K562 (cell line): ENCODE data around the gene EFEMP2. TPM values are rescaled to one million over a fixed set of nuclear protein-coding genes. Genes with fewer than 3 reads are reported as not detected.

Experiments used
- ATF1 ChIP-seq, 2 experiments: fragments of 450-650 bp in 1 of 2; IDR thresholded peaks; 2 replicates each; pipeline ENCODE4 v1.6.1; 2016; ENCODE audit warnings: missing compliant biosample characterization in 1 of 2, missing genetic modification characterization in 1 of 2
- EP400 ChIP-seq: fragments of 450-650 bp; IDR thresholded peaks from 2 replicates; pipeline ENCODE4 v1.6.1; 2017; ENCODE audit warnings: antibody characterized with exemption, mild to moderate bottlenecking, moderate library complexity
- EWSR1 ChIP-seq: fragments of 450-650 bp; IDR thresholded peaks from 2 replicates; pipeline ENCODE4 v1.6.1; 2018; ENCODE audit warnings: borderline replicate concordance, mild to moderate bottlenecking, low read depth, moderate library complexity; ENCODE audit not compliant: partially characterized antibody
- FOXP1 ChIP-seq: sonication (generic); formaldehyde crosslinking; IDR thresholded peaks from 2 replicates; pipeline ENCODE4 v1.8.0; 2022; ENCODE audit warnings: mild to moderate bottlenecking, missing genetic modification reagents
- GTF2E2 ChIP-seq: fragments of 200-800 bp; sonication (Bioruptor generic); IDR thresholded peaks from 2 replicates; pipeline ENCODE4 v1.6.1; 2016; ENCODE audit warnings: missing genetic modification characterization, missing compliant biosample characterization
- HIVEP1 ChIP-seq: fragments of 250-450 bp; sonication (Bioruptor Pico); IDR thresholded peaks from 2 replicates; pipeline ENCODE4 v1.4.0; 2020; ENCODE audit warnings: mild to moderate bottlenecking
- HSF4 ChIP-seq: fragments of 250-450 bp; sonication (Bioruptor Pico); IDR thresholded peaks from 2 replicates; pipeline ENCODE4 v2.1.2; 2022; ENCODE audit warnings: mild to moderate bottlenecking, moderate library complexity, borderline replicate concordance
- JUND ChIP-seq, 2 experiments: IDR thresholded peaks; 2 replicates in 1 of 2; 3 replicates in 1 of 2; pipeline ENCODE4 v1.6.1; 2011; ENCODE audit warnings: borderline replicate concordance in 2 of 2, low read depth in 2 of 2, low read length in 2 of 2, improper control_type of control experiment in 1 of 2, missing biosample characterization in 1 of 2, missing genetic modification characterization in 1 of 2, missing genetic modification reagents in 1 of 2
- KDM2B ChIP-seq: fragments of 250-450 bp; sonication (Bioruptor Pico); IDR thresholded peaks from 2 replicates; pipeline ENCODE4 v1.8.0; 2021; ENCODE audit warnings: mild to moderate bottlenecking, moderate library complexity
- MAZ ChIP-seq, 2 experiments: fragments of 450-650 bp in 1 of 2; sonication (generic) in 1 of 2; formaldehyde crosslinking; IDR thresholded peaks in 1 of 2; conservative IDR thresholded peaks in 1 of 2; 2 replicates each; pipeline versions ENCODE4 v1.4.0 to v1.5.0; 2020; ENCODE audit warnings: mild to moderate bottlenecking in 1 of 2, missing genetic modification reagents in 1 of 2
- MCM2 ChIP-seq: fragments of 450-650 bp; IDR thresholded peaks from 2 replicates; pipeline ENCODE4 v1.6.1; 2017; ENCODE audit warnings: low read depth, mild to moderate bottlenecking
- MECOM ChIP-seq: fragments of 250-450 bp; sonication (Bioruptor Pico); IDR thresholded peaks from 2 replicates; pipeline ENCODE4 v1.8.0; 2022; ENCODE audit warnings: inconsistent platforms
- NBN ChIP-seq: fragments of 450-650 bp; IDR thresholded peaks from 2 replicates; pipeline ENCODE4 v1.6.1; 2016; ENCODE audit warnings: low read depth, mild to moderate bottlenecking
- NFRKB ChIP-seq: fragments of 450-650 bp; IDR thresholded peaks from 2 replicates; pipeline ENCODE4 v1.6.1; 2016; ENCODE audit warnings: low read depth
- RBFOX2 ChIP-seq: fragments of 200-400 bp; formaldehyde crosslinking; IDR thresholded peaks from 2 replicates; pipeline ENCODE4 v1.6.1; 2017; ENCODE audit warnings: low read depth, mild to moderate bottlenecking, low read length, moderate library complexity
- TAF1 ChIP-seq: IDR thresholded peaks from 2 replicates; pipeline ENCODE4 v1.6.1; 2011; ENCODE audit warnings: mild to moderate bottlenecking, low read length, moderate library complexity; ENCODE audit not compliant: insufficient read depth, control insufficient read depth, severe bottlenecking; ENCODE audit errors: extremely low read depth
- TOE1 ChIP-seq, 2 experiments: fragments of 450-650 bp in 1 of 2; sonication (generic) in 1 of 2; formaldehyde crosslinking in 1 of 2; IDR thresholded peaks; 2 replicates each; pipeline versions ENCODE4 v1.7.1 to v1.8.0; 2016 to 2022; ENCODE audit warnings: borderline replicate concordance in 2 of 2, mild to moderate bottlenecking in 2 of 2, antibody characterized with exemption in 1 of 2, inconsistent platforms in 1 of 2, low read depth in 1 of 2, missing genetic modification reagents in 1 of 2, moderate library complexity in 1 of 2
- ZNF347 ChIP-seq: fragments of 450-650 bp; formaldehyde crosslinking; IDR thresholded peaks from 2 replicates; pipeline ENCODE4 v1.4.0; 2020; ENCODE audit warnings: low read depth, mild to moderate bottlenecking, moderate library complexity
- ZNF444 ChIP-seq: fragments of 250-450 bp; sonication (Bioruptor Pico); IDR thresholded peaks from 2 replicates; pipeline ENCODE4 v1.4.0; 2020; ENCODE audit warnings: mild to moderate bottlenecking, moderate library complexity
- polyA plus RNA-seq, 8 experiments: library from polyadenylated mRNA; depleted of rRNA in 4 of 8; stranded (reverse) in 5 of 8; unstranded in 3 of 8; fragments of >200 nt; fragmentation: Nextera tagmentation in 2 of 8; fragmentation: Illumina TruSeq in 1 of 8; extraction: Ambion mirVana in 2 of 8; extraction: Trizol in 1 of 8; gene quantifications; 2 replicates each; pipeline versions ENCODE4 v1.2.1 to v1.2.3, GENCODE V29; 2011 to 2014; ENCODE audit warnings: inconsistent platforms in 1 of 8, missing spikeins in 1 of 8
- total RNA-seq, 7 experiments: library from RNA; depleted of rRNA in 6 of 7; stranded (reverse); fragments of >200 nt in 6 of 7; fragmentation: Illumina TruSeq in 2 of 7; extraction: Trizol in 2 of 7; gene quantifications; 2 replicates each; pipeline versions ENCODE4 v1.2.1 to v1.2.3, GENCODE V29; 2011 to 2021; ENCODE audit warnings: low replicate concordance in 1 of 7
- TF ChIP-seq, protein P1 (sequence below): sonication (generic); formaldehyde crosslinking; IDR thresholded peaks from 2 replicates; pipeline ENCODE4 v1.8.0; 2022; ENCODE audit warnings: mild to moderate bottlenecking, missing genetic modification reagents
- TF ChIP-seq, protein P2 (sequence below): fragments of 450-650 bp; formaldehyde crosslinking; conservative IDR thresholded peaks from 2 replicates; pipeline ENCODE4 v1.4.0; 2022; ENCODE audit warnings: mild to moderate bottlenecking, missing genetic modification characterization
- TF ChIP-seq, protein P3 (sequence below): sonication (generic); formaldehyde crosslinking; IDR thresholded peaks from 2 replicates; pipeline ENCODE4 v1.9.0; 2022; ENCODE audit warnings: mild to moderate bottlenecking, missing genetic modification reagents

The EFEMP2 gene
- total and polyA plus RNA-seq, 9 of the 15 experiments (the other 6 are each of a cell fraction or from before 2014, with no cell fraction given) = 0.07 to 2.9 (median 0.69) TPM; not detected in 1

DNA sequence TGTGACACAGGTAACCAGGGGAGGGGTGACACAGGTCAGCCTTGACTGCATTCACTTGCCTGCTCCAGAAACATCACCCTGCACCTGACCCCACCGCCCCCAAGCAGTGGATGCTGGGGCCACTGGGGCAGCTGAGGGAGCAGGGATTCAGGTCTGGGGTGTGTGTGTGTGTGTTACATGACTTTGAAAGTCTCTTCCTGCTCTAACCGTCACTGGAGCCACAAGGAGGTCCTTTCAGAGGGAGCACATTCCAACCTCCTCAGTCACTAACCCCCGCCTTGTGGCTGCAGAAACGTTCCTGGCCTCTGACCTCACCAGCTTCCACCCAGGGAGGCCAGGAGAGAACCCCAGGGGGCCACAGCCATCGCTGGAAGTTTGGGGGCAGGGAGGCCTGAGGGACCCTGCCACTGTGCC lies 30.5 kb upstream of the EFEMP2 start (continued):
- TF ChIP-seq TAF1 = peak; percentile 45
- no peak for TF ChIP-seq HIVEP1 (CRISPR knock-in tag)
- TF ChIP-seq HSF4 (CRISPR knock-in tag) = no peak
- no peak for TF ChIP-seq ZNF347 (CRISPR knock-in tag)
- no peak for TF ChIP-seq TOE1 (IDR thresholded peaks at IDR 0.05; ENCODE audit: borderline replicate concordance)
- TF ChIP-seq TOE1 (CRISPR knock-in tag; IDR thresholded peaks at IDR 0.05; ENCODE audit: borderline replicate concordance, low read depth) = no peak
- TF ChIP-seq ATF1 (CRISPR knock-in tag; IDR thresholded peaks at IDR 0.05) = no peak
- 0 out of 2 replicates have a peak, but pooled peaks have one; percentile 11 for TF ChIP-seq ATF1 (tag; IDR thresholded peaks at IDR 0.05)
- TF ChIP-seq, protein P1, sequence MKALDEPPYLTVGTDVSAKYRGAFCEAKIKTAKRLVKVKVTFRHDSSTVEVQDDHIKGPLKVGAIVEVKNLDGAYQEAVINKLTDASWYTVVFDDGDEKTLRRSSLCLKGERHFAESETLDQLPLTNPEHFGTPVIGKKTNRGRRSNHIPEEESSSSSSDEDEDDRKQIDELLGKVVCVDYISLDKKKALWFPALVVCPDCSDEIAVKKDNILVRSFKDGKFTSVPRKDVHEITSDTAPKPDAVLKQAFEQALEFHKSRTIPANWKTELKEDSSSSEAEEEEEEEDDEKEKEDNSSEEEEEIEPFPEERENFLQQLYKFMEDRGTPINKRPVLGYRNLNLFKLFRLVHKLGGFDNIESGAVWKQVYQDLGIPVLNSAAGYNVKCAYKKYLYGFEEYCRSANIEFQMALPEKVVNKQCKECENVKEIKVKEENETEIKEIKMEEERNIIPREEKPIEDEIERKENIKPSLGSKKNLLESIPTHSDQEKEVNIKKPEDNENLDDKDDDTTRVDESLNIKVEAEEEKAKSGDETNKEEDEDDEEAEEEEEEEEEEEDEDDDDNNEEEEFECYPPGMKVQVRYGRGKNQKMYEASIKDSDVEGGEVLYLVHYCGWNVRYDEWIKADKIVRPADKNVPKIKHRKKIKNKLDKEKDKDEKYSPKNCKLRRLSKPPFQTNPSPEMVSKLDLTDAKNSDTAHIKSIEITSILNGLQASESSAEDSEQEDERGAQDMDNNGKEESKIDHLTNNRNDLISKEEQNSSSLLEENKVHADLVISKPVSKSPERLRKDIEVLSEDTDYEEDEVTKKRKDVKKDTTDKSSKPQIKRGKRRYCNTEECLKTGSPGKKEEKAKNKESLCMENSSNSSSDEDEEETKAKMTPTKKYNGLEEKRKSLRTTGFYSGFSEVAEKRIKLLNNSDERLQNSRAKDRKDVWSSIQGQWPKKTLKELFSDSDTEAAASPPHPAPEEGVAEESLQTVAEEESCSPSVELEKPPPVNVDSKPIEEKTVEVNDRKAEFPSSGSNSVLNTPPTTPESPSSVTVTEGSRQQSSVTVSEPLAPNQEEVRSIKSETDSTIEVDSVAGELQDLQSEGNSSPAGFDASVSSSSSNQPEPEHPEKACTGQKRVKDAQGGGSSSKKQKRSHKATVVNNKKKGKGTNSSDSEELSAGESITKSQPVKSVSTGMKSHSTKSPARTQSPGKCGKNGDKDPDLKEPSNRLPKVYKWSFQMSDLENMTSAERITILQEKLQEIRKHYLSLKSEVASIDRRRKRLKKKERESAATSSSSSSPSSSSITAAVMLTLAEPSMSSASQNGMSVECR (CRISPR knock-in tag) = no peak
- no peak for TF ChIP-seq EWSR1
- TF ChIP-seq EP400 = peak; percentile 31; the same call in 1 of the 2 replicates
- TF ChIP-seq MECOM = no peak
- TF ChIP-seq MCM2 = no peak
- TF ChIP-seq, protein P2, sequence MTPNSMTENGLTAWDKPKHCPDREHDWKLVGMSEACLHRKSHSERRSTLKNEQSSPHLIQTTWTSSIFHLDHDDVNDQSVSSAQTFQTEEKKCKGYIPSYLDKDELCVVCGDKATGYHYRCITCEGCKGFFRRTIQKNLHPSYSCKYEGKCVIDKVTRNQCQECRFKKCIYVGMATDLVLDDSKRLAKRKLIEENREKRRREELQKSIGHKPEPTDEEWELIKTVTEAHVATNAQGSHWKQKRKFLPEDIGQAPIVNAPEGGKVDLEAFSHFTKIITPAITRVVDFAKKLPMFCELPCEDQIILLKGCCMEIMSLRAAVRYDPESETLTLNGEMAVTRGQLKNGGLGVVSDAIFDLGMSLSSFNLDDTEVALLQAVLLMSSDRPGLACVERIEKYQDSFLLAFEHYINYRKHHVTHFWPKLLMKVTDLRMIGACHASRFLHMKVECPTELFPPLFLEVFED (CRISPR knock-in tag) = no peak
- TF ChIP-seq GTF2E2 (tag) = no peak
- TF ChIP-seq ZNF444 (CRISPR knock-in tag) = no peak
- TF ChIP-seq KDM2B (CRISPR knock-in tag) = no peak
- TF ChIP-seq FOXP1 (CRISPR knock-in tag) = no peak
- peak; percentile 53 for TF ChIP-seq RBFOX2
- TF ChIP-seq MAZ (CRISPR knock-in tag; conservative IDR thresholded peaks at IDR 0.05 in 1 of 2, IDR thresholded peaks at IDR 0.05 in 1 of 2) = peak; percentile 50 to 76
- peak; percentile 73 for TF ChIP-seq JUND (IDR thresholded peaks at IDR 0.05; ENCODE audit: borderline replicate concordance, low read depth, low read length)
- peak; percentile 73; the same call in 1 of the 3 replicates for TF ChIP-seq JUND (tag; IDR thresholded peaks at IDR 0.05; ENCODE audit: borderline replicate concordance, low read depth, low read length)
- TF ChIP-seq, protein P3, sequence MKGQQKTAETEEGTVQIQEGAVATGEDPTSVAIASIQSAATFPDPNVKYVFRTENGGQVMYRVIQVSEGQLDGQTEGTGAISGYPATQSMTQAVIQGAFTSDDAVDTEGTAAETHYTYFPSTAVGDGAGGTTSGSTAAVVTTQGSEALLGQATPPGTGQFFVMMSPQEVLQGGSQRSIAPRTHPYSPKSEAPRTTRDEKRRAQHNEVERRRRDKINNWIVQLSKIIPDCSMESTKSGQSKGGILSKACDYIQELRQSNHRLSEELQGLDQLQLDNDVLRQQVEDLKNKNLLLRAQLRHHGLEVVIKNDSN = no peak
- no peak for TF ChIP-seq NFRKB
- no peak for TF ChIP-seq NBN
